ENCODE measurements around the gene BMP15.

BMP15 gene

DNA sequence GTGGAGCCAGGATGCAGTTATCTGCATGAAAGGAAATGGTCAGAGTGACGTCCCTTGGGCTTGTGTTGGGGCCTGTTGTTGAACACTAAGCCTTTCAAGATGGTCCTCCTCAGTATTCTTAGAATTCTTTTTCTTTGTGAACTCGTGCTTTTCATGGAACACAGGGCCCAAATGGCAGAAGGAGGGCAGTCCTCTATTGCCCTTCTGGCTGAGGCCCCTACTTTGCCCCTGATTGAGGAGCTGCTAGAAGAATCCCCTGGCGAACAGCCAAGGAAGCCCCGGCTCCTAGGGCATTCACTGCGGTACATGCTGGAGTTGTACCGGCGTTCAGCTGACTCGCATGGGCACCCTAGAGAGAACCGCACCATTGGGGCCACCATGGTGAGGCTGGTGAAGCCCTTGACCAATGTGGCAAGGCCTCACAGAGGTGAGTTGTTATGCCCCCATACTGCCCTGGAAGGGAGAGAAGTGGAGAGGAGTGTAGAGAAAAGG lies at the start of gene BMP15:
Gene BMP15, plus strand, starts transcription at position 51 of the 492 bp plus-strand sequence. Its CDS starts 49 bp downstream, at position 100.
- DNase-seq: no peak

- no peak for DNase-seq
Measured at GRCh38 chrX:50863471-50863870, 47.1 kb upstream of the BMP15 start.

DNA sequence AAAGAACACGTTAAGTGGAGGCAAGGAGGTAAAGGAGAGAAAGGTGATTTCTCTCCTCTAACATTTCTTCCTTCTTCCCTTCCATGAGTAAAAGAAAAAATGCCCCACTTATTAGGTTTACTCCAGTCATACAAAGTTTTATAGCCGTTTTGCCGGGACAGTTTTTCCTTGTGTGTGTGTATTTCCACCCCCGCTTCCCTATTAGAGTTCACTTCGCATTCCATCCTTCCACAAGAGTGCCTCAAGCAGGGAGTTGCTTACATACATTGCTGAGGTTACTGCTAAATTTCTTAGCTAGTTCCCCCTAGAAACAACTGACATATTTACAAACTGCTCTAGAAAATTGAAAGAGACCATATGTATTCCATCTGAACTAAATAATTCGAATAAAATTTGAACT lies 45.2 kb upstream of the BMP15 start:
- no peak for DNase-seq

- no peak for DNase-seq
Measured at GRCh38 chrX:50871922-50872453, 38.5 kb upstream of the BMP15 start.

- DNase-seq: no peak
Measured at GRCh38 chrX:50874876-50875275, 35.7 kb upstream of the BMP15 start.

DNA sequence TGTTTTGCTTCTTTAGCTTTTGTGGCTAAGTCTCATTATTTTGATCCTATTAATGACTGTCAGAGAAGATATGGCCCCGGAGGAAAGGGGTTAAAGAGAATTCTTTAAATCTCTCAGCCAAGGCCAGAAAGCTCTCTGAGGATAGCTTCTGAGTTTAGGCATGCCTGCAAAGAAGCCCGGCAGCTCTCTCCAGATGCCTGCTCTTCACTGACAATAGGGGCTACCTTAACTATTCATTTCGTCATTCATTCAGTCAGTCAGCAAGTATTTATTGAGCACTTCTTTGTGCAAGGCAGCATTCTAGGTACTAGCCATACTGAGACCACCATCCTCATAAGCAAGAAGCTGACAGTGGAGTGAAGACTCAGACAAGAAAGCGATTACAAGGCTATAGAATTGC lies 34.0 kb upstream of the BMP15 start:
- no peak for DNase-seq

GRCh38 chrX:50877310-50877709 lies 33.2 kb upstream of the BMP15 start:
- no peak for DNase-seq

DNA sequence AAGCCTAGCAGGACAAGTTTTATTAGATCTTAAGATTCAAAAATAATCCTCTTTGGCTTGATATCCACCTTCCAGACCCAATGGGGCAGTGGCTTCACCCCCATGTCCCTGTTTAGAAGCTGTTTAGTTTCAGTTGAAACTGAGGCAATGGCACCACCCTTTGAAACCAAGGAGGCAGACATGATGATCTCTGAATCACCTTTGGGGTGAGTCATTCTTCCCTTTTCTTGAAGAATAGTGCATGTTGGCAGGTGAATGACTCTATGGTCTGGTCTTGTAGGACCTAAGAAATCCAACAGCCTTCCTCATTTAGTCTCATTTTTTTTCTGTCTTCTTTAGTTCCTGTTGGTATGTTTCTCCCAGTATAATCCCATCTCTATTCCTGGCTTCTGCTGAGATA lies 29.5 kb upstream of the BMP15 start:
- DNase-seq: no peak

DNA sequence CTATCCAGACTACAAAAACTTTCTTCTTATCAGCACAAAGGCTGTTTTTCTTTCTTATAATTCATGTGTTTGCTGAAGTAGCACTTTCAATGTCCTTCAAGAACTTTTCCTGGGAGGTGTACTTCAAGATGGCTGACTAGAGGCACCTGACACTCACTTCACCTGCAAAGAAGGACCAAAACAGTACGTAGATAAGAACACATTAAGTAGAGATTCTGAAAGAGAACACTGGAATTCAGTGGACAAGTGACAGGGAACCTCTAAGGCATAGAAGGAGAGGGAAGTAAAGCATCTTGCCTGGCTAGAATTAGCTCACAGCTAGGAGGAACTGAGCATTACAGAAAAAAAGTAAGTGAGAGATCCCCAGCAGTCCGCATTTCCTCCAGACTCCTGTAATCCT lies 21.7 kb upstream of the BMP15 start:
- DNase-seq: no peak

- DNase-seq: no peak
Measured at GRCh38 chrX:50889582-50889981, 21.0 kb upstream of the BMP15 start.

- DNase-seq: no peak
Measured at GRCh38 chrX:50893047-50893446, 17.5 kb upstream of the BMP15 start.

DNA sequence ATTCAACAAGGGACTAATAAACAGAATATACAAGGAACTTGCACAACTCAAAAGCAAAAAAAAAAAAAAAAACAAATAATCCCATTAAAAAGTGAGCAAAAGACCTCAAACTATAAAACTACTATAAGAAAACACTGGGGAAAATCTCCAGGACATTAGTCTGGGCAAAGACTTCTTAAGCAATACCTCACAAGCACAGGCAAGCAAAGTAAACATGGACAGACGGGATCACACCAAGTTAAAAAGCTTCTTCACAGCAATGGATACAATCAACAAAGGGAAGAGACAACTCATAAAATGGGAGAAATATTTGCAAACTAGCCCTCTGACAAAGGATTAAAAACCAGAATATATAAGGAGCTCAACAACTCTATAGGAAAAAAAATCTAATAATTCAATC lies 17.1 kb upstream of the BMP15 start:
- DNase-seq: no peak

DNA sequence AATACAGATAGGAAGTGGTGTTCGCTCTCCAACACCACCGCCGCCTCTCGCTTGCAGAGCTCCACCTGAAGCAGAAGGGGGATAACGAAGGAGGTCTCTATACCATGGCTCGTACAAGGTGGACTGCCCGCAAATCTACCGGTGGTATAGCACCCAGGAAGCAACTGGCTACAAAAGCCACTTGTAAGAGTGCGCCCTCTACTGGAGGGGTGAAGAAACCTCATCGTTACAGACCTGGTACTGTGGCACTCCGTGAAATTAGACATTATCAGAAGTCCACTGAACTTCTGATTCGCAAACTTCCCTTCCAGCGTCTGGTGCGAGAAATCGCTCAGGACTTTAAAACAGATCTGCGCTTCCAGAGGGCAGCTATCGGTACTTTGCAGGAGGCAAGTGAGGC lies 5.2 kb upstream of the BMP15 start:
- no peak for DNase-seq

DNA sequence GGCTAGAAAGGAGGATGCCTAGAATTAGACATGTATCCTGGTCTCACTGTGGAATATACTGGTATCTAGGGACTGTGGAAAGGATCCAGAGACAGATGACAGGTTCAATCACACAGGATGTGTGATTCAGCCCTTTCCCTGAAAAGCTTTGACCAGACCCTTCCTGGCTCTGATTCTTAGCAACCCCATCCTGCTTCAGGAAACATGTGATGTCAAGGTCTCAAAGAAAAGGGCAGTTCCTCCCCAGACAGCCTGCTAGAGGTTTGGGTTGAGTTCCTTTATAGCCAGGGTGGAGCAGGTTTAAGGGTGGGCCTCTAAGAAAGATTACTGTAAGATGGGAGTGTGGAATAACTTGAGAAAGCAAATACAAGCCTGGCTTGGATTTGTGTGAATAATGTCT lies 3.0 kb downstream of the BMP15 start:
- DNase-seq: no peak

- DNase-seq: no peak
Measured at GRCh38 chrX:50920132-50920531, 9.6 kb downstream of the BMP15 start.

GRCh38 chrX:50927127-50927526 lies 16.6 kb downstream of the BMP15 start:
- DNase-seq: no peak

DNA sequence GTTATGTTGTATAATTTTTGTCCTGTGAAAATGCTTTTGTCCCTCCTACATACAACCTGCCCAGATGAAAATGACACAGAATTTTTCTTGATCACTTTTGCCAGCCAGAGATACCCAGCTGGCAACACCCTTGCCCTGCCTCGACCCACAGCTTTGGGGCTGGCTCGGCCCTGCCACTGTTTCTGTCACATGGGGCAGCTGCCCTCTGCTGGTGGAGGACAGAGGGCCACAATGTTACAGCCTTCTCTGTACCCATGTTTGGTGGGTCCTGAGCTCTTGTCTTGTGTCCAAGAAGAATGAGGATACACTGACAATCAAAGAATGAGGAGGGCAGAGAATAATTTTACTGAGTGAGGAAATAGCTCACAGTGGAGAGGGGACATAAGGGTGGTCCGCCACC lies 31.1 kb downstream of the BMP15 start:
- no peak for DNase-seq

- no peak for DNase-seq
Measured at GRCh38 chrX:50942471-50942870, 31.9 kb downstream of the BMP15 start.

DNA sequence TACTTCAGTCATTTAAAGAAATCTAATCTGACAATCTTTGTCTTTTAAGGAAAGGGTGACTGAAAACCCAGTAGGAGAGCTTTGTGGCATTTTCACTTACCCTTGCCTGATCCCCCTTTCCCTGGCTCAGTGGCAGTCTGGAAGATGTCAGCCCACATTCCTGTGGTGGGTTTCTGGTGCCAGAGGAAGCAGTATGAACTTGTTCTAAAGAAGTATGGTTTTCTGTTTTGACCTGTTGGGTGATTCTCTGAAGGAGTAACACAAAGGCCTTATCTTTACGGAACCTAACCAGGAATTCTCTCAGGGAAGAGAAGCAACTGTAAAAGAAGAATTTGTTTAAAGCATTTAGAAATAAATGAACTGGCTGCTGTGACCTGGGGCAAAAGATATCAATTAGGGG lies 41.9 kb downstream of the BMP15 start:
- no peak for DNase-seq

DNA sequence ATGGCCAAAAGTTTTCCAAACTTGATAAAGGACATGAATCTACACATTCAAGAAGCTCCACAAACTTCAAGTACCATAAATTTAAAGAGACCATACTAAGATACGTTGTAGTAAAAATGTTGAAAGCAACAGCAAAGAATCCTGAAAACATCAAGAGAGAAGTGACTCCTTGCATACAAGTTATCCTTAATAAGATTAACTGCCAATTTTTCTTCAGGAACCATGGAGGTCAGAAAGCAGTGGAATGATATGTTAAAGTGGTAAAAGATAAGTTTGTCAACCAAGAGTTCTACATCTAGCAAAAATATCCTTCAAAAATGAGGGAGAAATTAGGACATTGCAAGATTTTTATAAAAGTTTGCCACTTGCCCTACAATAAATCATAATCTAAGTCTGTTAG lies 43.3 kb downstream of the BMP15 start:
- no peak for DNase-seq

DNA sequence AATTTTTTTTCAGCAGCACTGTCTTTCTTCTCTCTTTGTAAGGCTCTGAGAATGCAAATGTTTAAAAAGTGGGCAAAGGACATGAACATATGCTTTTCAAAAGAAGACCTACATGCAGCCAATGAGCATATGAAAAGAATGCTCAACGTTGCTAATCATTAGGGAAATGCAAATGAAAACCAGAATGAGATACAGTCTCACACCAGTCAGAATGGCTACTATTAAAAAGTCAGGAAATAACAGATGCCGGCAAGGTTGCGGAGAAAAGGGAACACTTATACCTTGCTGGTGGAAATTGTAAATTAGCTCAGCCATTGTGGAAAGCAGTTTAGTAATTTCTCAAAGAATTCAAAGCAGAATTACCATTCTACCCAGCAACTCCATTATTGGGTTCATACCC lies 51.6 kb downstream of the BMP15 start:
- DNase-seq: no peak

DNA sequence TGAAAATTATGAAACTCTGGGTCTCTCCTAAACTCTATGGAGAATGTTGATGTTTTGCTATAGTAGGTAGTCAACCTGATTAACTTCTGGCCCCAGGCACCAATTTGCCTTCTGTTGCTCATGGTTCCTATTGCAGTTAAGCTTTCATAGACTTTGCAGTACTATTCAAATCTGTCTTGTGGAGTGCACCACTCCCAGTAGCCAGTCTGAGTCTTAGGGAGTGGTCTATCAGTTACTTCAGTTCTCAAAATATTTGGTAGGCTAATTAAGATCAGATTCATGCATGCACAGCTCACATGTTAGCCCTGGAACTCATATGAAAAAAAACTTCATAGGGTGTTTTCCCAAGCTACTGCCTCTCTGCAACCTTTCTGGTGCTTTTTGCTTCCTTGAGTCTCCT lies 53.3 kb downstream of the BMP15 start:
- no peak for DNase-seq
